GM12892 (cell line): ENCODE results near the gene ATG101.

Experiments
- DNase-seq: peaks from one replicate; pipeline ENCODE4 v3.0.0; 2011; ENCODE audit not compliant: insufficient read length
- FAIRE-seq: peaks from 2 replicates; lab custom pipeline; 2011; peaks lifted over from hg19 to GRCh38; lab: Jason Lieb, UNC
- POLR2A ChIP-seq: IDR thresholded peaks from 2 replicates; pipeline ENCODE4 v1.6.1; 2011; ENCODE audit warnings: low read depth, low read length, control low read depth
- POLR2AphosphoS5 ChIP-seq: IDR thresholded peaks from 2 replicates; pipeline ENCODE4 v1.6.1; 2011; ENCODE audit warnings: low read depth, low read length, control low read depth
- TAF1 ChIP-seq: IDR thresholded peaks from 2 replicates; pipeline ENCODE4 v1.6.1; 2011; ENCODE audit warnings: low read depth, mild to moderate bottlenecking, control low read depth, low read length, borderline replicate concordance

The ATG101 gene

GRCh38 chr12:52073531-52074381 is 4.0 kb downstream of the ATG101 start:
- no peak for FAIRE-seq
- no peak for TF ChIP-seq POLR2A
- no peak for TF ChIP-seq POLR2AphosphoS5
- no peak for TF ChIP-seq TAF1
- no peak for DNase-seq

- FAIRE-seq (no peak), DNase-seq (no peak)
- no peak for TF ChIP-seq POLR2A
- no peak for TF ChIP-seq POLR2AphosphoS5
- no peak for TF ChIP-seq TAF1
Measured at GRCh38 chr12:52074971-52075724, 5.4 kb downstream of the ATG101 start.

GRCh38 chr12:52076811-52077210 is 7.0 kb downstream of the ATG101 start:
- TF ChIP-seq TAF1 (no peak), POLR2A (no peak), POLR2AphosphoS5 (no peak)
- FAIRE-seq (no peak), DNase-seq (no peak)

- TF ChIP-seq TAF1 (no peak), POLR2A (no peak), POLR2AphosphoS5 (no peak)
- FAIRE-seq (no peak), DNase-seq (no peak)
Measured at GRCh38 chr12:52078276-52078675, 8.5 kb downstream of the ATG101 start.

- DNase-seq (no peak), FAIRE-seq (no peak)
Measured at GRCh38 chr12:52079576-52080402, 10.0 kb downstream of the ATG101 start, which contains the start of gene SMIM41. SMIM41 (plus strand) TSS chr12:52079704; CDS start chr12:52079780, 76 bp downstream.

GRCh38 chr12:52080403-52081251 is 10.8 kb downstream of the ATG101 start:
- TF ChIP-seq POLR2AphosphoS5: no peak
- TF ChIP-seq POLR2A: no peak
- TF ChIP-seq TAF1: no peak
- FAIRE-seq (no peak), DNase-seq (no peak)

More at GRCh38 chr12:52079576-52080402, 10.0 kb downstream of the ATG101 start, which contains the start of gene SMIM41:
- TF ChIP-seq POLR2A: no peak
- TF ChIP-seq TAF1: no peak

- FAIRE-seq (no peak), DNase-seq (no peak)
- no peak for TF ChIP-seq TAF1
- TF ChIP-seq POLR2A: no peak
- TF ChIP-seq POLR2AphosphoS5: no peak
Measured at GRCh38 chr12:52081263-52081733, 11.5 kb downstream of the ATG101 start.

- DNase-seq (no peak), FAIRE-seq (no peak)
- TF ChIP-seq POLR2AphosphoS5 (no peak), POLR2A (no peak), TAF1 (no peak)
Measured at GRCh38 chr12:52082026-52082668, 12.4 kb downstream of the ATG101 start.

GRCh38 chr12:52082669-52082987 is 12.8 kb downstream of the ATG101 start:
- FAIRE-seq (no peak), DNase-seq (no peak)
- TF ChIP-seq POLR2A (no peak), TAF1 (no peak), POLR2AphosphoS5 (no peak)

GRCh38 chr12:52082988-52083637 is 13.3 kb downstream of the ATG101 start:
- DNase-seq: peak; percentile 80
- peak; percentile 88 for FAIRE-seq
- TF ChIP-seq POLR2AphosphoS5: no peak
- TF ChIP-seq POLR2A: no peak
- no peak for TF ChIP-seq TAF1
